Measurements from ENCODE around the gene TBC1D30.
"Not testable (repeated sequence)": the region's sequence is repeated elsewhere in the genome, so short reads cannot be mapped to it uniquely, and the experiment has no call there.

TBC1D30 gene, protein sequence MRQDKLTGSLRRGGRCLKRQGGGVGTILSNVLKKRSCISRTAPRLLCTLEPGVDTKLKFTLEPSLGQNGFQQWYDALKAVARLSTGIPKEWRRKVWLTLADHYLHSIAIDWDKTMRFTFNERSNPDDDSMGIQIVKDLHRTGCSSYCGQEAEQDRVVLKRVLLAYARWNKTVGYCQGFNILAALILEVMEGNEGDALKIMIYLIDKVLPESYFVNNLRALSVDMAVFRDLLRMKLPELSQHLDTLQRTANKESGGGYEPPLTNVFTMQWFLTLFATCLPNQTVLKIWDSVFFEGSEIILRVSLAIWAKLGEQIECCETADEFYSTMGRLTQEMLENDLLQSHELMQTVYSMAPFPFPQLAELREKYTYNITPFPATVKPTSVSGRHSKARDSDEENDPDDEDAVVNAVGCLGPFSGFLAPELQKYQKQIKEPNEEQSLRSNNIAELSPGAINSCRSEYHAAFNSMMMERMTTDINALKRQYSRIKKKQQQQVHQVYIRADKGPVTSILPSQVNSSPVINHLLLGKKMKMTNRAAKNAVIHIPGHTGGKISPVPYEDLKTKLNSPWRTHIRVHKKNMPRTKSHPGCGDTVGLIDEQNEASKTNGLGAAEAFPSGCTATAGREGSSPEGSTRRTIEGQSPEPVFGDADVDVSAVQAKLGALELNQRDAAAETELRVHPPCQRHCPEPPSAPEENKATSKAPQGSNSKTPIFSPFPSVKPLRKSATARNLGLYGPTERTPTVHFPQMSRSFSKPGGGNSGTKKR

GRCh38 chr12:64824500-64825142, at the start of gene TBC1D30:
Gene TBC1D30, plus strand, starts transcription at chr12:64824647. Its CDS starts 233 bp downstream, at chr12:64824880.
- no peak for DNase-seq

GRCh38 chr12:64775147-64775736, 49.2 kb upstream of the TBC1D30 start:
- DNase-seq = not testable (repeated sequence)

DNA sequence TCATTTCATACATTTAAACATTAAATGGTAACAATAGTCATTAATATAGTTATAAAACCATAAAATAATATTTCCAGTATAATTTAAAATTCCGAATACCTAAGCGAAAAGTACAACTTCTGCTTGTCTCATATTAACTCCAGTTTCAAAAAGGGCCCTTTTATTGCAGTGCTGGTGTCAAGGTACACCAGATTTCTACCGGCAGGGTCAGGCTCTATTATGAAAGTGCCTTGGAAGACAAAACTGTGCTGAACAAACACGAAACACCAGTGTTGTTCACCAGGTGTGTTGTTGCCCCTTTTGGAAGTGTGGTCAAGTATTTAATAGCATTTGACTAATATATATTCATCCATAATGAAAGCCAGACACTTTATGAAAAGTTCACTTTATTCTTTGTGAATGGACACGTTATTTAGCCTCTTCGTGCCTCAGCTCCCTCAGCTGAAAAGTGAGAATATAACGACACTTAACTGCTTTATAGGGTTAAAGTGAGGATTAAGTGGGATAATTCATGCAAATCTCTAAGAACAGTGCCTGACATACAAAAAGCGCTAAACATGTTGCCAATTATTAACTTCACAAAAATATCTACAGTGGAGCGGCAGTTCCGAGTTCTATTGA, 45.0 kb upstream of the TBC1D30 start:
- DNase-seq = no peak

DNA sequence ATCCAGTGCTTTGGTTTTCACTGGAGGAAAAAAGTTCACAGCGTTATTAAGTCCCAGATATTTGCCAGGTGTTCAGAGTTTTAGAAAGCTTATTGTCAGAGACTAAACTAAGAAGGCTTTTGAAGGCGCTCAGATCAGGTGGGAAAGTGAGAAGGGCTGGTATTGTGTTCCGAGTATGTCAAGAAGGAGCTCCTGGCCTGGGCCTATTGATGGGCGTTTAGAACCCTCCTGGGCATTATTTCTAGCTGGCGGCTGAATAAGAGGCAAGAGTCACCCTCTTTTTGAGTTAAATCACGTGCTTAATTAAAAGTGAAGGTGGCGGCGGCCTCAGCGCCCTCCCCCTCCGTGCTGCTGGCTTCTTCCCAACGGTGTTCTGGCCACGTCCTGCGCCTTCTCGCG, 44.3 kb upstream of the TBC1D30 start:
- DNase-seq = no peak

DNA sequence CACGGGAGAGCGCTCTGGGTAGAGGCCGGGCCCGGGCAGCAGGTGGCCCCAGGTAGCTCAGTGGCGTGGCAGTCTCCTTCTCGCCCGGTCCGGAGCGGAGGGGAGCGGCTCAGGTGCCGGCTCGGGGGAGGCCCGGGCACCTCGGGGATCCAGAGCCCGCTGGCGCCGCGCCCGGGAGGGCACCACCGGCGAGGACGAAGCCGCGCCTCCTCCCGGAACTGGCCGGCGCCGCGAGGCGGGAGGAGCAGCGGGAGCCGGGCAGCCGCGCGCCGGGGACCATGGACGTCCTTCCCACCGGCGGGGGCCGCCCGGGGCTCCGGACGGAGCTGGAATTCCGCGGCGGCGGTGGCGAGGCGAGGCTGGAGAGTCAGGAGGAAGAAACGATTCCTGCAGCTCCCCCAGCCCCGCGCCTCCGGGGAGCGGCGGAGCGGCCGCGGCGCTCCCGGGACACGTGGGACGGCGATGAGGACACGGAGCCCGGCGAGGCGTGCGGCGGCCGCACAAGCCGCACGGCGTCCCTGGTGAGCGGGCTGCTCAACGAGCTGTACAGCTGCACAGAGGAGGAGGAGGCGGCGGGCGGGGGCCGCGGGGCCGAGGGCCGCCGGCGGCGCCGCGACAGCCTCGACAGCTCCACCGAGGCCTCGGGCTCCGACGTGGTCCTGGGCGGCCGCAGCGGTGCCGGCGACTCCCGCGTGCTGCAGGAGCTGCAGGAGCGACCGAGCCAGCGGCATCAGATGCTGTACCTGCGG, 43.7 kb upstream of the TBC1D30 start:
- peak in 1 of 2 donors; percentile 44 for DNase-seq

DNA sequence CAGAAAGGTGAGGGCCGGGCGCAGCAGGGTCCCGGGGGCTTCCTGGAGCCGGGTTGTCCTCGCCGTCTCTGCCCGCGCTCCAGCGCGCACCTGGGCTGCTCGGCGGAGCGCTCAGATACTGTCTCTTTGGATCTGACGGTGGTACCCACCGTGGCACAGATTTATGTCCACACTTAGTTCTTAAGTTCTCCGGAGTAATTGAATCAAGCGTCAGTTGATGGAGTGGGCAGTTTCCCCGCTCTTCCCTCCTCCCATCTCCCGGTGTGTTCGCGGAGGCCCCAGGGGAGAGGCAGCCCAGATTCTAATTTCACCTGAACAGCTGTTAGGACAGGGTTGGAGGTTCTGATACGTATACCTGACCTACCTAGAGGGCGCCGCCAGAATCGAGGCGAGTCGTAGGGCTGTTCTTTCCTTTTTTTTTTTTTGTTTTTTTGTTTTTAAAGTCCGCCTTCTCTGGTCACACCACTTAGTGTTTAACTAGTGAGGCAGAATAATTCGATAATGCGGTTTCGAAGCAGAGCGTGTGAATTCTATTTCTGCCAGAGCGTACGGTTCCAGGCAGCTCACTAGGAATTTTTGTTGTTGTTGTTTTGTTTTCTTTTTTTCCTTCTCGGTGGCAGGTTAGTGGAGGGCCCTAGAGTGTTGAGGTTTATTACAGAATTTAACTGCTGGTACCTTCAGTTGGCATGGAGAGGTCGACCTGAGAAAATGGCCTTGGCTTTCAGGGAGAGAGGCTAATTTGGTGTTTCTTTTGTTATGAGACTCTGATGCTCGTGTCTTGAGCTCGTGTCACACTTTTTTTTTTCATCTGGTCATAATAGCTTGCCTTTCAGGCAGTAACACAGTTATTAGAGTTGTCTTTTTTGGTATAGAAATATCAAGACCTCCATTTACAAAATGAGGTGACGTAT, 42.9 kb upstream of the TBC1D30 start:
- no peak for DNase-seq

- peak; percentile 76 to 83 for DNase-seq
Observed at GRCh38 chr12:64782191-64782876, 42.1 kb upstream of the TBC1D30 start.

GRCh38 chr12:64785838-64786237, 38.6 kb upstream of the TBC1D30 start:
- DNase-seq = no peak

- no peak for DNase-seq
Observed at GRCh38 chr12:64790166-64790565, 34.3 kb upstream of the TBC1D30 start.

GRCh38 chr12:64791036-64791435, 33.4 kb upstream of the TBC1D30 start:
- no peak for DNase-seq

- no peak for DNase-seq
Observed at GRCh38 chr12:64792128-64792527, 32.3 kb upstream of the TBC1D30 start.

- DNase-seq = no peak
Observed at GRCh38 chr12:64793610-64794009, 30.8 kb upstream of the TBC1D30 start.

DNA sequence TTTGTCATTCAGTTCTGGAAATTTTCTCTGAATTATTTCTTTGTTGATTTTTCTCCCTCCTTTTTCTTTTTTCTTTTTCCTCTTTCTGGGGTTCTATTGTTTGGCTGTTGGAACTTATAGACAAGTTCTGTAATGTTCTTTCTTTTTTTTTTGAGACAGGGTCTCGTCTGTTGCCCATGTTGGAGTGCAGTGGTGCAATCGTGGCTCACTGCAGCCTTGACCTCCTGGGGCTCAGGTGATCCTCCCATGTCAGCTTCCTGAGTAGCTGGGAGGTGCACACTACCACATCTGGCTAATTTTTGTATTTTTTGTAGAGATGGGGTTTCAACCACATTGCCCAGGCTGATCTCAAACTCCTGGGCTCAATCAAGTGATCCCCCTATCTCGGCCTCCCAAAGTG, 30.1 kb upstream of the TBC1D30 start:
- DNase-seq = no peak

DNA sequence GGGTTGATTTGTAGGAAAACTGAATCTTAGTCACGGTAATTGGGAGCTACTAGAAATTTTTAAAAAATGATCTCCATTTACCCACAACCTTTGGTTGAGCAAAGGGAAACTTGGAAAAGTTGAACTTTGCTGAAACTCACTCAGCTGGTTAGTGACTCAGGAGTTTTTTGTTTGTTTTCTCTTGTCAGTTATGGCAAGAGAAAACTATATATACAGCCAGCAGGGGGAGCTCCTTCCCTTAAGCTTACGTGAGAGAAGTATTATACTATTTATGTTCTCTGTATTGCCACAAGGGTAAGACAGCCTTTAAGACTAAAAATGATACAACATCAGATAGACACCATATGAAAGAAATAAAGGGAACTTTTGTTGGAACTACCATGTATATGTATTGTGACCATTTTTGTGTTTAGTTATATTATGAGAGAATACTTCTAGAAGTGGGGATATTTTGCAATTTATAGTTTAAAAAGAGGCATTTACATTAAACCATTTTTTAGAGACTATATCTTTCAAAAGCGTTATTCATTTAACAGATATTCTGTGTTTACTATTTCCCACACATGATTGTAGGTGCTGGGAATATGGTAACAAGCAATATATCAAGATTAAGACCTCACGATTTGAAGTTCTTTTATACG, 28.1 kb upstream of the TBC1D30 start:
- DNase-seq = peak; percentile 90 to 99

DNA sequence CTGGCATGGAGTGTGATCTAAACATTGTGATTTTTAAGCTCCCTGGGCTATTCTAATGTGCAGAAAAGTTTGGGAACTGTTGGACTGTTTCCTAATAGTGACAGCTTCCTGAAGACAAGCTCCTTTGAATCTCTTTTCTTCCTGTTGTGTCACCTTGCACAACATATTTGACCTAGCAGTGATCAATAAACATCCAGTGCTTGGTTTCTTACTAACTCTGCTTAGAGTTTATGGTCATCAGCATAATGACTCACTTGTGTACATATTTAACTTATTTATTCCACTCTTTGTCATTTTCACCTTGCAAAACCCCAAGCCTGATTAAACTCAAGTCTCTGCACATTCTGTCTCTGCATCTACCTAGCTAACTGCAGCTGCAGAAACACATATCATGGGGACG, 27.3 kb upstream of the TBC1D30 start:
- DNase-seq = no peak

DNA sequence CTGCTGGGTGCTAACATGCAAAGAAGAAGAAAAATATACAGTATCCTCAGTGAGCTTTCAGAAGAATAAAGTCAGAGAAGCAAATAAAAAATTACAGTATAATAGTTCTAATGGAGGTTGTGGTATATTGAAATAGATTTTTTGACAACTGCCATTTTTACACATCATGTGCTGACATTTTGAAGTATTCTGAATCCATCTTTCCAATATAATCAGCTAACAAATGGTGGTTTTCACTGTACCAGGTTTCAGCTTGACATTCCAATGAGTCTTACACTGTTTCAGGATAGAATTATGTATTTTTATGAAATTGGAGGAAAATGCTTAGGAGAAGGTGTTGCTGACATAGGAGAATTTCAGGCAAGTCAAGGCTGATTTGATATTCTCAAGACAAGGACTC, 26.3 kb upstream of the TBC1D30 start:
- no peak for DNase-seq

DNA sequence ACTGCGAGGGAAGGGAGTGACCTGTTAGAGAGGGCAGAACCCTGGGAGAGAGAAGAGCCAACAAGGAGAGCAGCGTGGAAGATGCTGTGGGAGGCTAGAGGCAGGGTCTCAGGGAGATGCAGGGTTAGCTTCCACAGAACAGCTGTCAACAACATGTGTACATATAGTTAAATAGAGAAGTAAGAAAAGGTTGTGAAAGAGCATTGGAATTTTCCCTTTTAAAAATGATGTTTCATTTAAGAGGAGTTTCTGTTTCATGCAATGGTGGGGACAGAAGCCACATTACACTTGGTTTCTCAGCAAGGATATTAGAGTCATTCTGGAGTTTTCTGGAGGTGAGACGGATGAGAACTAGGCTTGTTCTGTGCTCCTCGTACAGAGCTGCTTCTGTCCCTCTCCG, 23.8 kb upstream of the TBC1D30 start:
- DNase-seq = peak; percentile 92

DNA sequence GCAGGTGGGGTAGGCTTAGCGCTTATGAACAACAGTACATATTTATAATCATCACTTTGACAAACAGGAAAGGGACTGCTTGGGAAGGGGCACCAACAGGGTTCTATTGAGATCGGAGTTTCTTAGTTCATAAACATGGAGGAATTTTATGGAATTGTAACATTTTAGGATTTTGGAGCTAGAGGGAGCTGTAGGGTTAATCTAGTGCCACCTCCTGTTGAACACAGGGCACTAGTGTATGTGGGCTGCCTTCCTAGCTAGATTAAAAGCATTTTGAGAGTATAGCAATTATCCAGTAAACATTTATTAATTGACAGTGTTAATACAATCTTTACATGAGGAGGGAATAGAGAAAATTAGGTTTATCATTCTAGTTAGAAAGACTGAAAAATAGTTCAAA, 23.1 kb upstream of the TBC1D30 start:
- no peak for DNase-seq

DNA sequence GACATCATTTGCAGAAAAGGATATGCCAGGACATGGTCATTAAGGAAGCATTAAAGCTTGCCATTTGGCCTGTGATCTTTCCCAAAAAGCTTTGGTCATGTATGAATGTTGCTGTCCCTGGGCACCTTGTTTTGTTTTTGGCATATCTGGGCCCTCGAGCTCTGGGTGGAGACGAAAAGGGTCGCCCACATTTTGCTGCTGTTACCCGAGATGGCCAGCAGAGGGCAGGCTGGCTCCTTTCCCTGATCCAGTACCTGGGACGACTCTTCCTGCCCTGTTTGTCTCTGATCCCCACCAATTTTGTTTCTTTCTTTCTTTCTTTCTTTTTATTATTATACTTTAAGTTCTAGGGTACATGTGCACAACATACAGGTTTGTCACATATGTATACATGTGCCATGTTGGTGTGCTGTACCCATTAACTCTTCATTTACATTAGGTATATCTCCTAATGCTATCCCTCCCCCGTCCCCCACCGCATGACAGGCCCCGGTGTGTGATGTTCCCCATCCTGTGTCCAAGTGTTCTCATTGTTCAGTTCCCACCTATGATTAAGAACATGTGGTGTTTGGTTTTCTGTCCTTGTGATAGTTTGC, 22.2 kb upstream of the TBC1D30 start:
- peak in 1 of 2 donors; percentile 81 for DNase-seq
